DOHH2 (cell line): ENCODE data around the gene PGA5.

ENCODE experiments used
- H3F3A ChIP-seq: fragments of 200-600 bp; sonication (generic), shearing (Covaris generic); 2 replicates; pipeline ENCODE4 v1.6.0; 2016; ENCODE audit warnings: antibody characterized with exemption, mild to moderate bottlenecking; ENCODE audit not compliant: control insufficient read depth, insufficient read depth
- H3K27ac ChIP-seq: fragments of 200-600 bp; sonication (generic); 2 replicates; pipeline ENCODE4 v1.5.1; 2014; ENCODE audit warnings: low read depth, mild to moderate bottlenecking, low read length, moderate library complexity
- H3K27me3 ChIP-seq: fragments of 200-600 bp; sonication (generic); 2 replicates; pipeline ENCODE4 v1.6.1; 2014; ENCODE audit warnings: mild to moderate bottlenecking, low read length, mixed read lengths; ENCODE audit not compliant: control insufficient read depth
- H3K36me3 ChIP-seq: fragments of 200-600 bp; sonication (generic); 2 replicates; pipeline ENCODE4 v1.6.1; 2014; ENCODE audit warnings: mild to moderate bottlenecking, low read length, moderate library complexity, mixed read lengths; ENCODE audit not compliant: control insufficient read depth
- H3K4me1 ChIP-seq: fragments of 200-600 bp; sonication (generic); 2 replicates; pipeline ENCODE4 v1.6.1; 2014; ENCODE audit warnings: mild to moderate bottlenecking, low read length, mixed read lengths; ENCODE audit not compliant: control insufficient read depth
- H3K4me2 ChIP-seq: fragments of 200-600 bp; sonication (generic); 2 replicates; pipeline ENCODE4 v1.6.0; 2014; ENCODE audit warnings: mild to moderate bottlenecking, low read length, moderate library complexity
- H3K4me3 ChIP-seq: fragments of 200-600 bp; sonication (generic); 2 replicates; pipeline ENCODE4 v1.5.1; 2014; ENCODE audit warnings: mild to moderate bottlenecking, low read length, mixed read lengths
- H3K79me2 ChIP-seq: fragments of 200-600 bp; sonication (generic); 2 replicates; pipeline ENCODE4 v1.6.1; 2014; ENCODE audit warnings: mild to moderate bottlenecking, low read length, mixed read lengths; ENCODE audit not compliant: control insufficient read depth
- H3K9me2 ChIP-seq: fragments of 200-600 bp; sonication (generic); replicated peaks from 2 replicates; pipeline ENCODE4 v1.6.1; 2014; ENCODE audit warnings: mild to moderate bottlenecking, low read length, mixed read lengths; ENCODE audit not compliant: control insufficient read depth
- H3K9me3 ChIP-seq: fragments of 200-600 bp; sonication (generic); 2 replicates; pipeline ENCODE4 v1.6.1; 2014; ENCODE audit warnings: antibody characterized with exemption, low read length, mixed read lengths; ENCODE audit not compliant: control insufficient read depth, insufficient read depth
- H4K20me1 ChIP-seq: fragments of 200-600 bp; sonication (generic); 2 replicates; pipeline ENCODE4 v1.6.0; 2014; ENCODE audit warnings: low read depth, mild to moderate bottlenecking, antibody characterized with exemption, low read length, moderate library complexity; ENCODE audit not compliant: control insufficient read depth, insufficient read depth
- EZH2phosphoT487 ChIP-seq: fragments of 200-600 bp; sonication (generic); IDR thresholded peaks from 2 replicates; pipeline ENCODE4 v1.6.1; 2017; ENCODE audit warnings: borderline replicate concordance, mild to moderate bottlenecking, antibody characterized with exemption, low read length, moderate library complexity, mixed read lengths
- TF ChIP-seq, protein P1 (sequence below): fragments of 200-600 bp; sonication (generic); IDR thresholded peaks from one replicate; pipeline ENCODE4 v1.5.1; 2014; ENCODE audit warnings: antibody characterized with exemption, mild to moderate bottlenecking, low read depth, low read length; ENCODE audit not compliant: poor library complexity, severe bottlenecking

PGA5 gene

DNA sequence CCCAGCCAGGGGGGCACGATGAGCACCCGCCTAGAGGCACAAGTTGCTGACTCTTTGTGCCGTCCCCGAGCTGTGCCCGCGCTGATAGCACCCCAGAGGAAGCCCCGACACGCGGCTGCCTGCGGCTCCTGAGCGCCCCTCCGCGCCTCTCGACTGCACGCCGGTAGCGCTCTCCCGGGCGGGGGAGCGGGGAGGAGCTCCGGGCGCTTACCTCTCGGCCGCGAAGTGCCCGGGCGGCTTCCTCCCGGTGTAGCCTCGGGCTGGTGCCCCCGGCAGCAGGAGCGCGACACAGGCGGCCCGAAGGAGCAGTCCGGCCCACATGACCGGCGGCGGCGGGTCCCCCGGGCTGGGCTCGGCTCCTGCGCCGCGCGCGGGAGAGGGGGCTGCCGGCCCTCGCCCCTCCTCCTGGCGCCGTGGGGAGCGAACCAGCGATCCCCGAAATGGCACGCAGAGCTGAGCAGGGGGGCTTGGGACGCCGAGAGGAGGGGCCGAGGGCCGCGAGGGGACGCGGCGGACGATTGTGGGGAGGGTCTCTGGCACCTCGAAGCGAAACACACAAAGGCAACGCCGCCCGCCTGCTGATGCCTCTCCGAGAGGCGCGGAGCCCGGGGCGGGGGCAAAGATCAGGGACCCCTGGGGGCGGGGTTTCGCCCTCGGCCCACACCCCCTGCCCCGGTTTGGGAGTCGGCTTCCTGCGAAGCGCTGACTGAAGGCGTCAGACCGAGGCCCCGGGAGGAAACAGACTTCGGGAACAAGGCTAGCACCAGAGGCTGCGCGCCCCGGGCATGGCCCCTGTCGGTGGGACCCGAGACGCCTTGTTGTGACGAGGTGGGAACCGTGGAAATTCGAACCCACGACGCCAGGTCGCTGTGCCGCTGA lies 54.0 kb downstream of the PGA5 start, which contains the start of gene VWCE:
Gene VWCE, minus strand, starts transcription at position 600 of the 879 bp plus-strand sequence. Its CDS starts 279 bp downstream, at position 321.
- H3F3A ChIP-seq: peaks cover 21% of the 10 kb centered on the region
- H3K27me3 ChIP-seq: no peaks in the 10 kb centered on the region
- H4K20me1 ChIP-seq: no peaks in the 10 kb centered on the region
- peak within 1 kb of the TSS; percentile 85 for H3K4me2 ChIP-seq
- H3K9me3 ChIP-seq: no peaks in the 10 kb centered on the region
- peak within 1 kb of the TSS; percentile 72 for H3K27ac ChIP-seq
- peaks cover 39% of the 10 kb centered on the region for H3K36me3 ChIP-seq
- H3K9me2 ChIP-seq: no peaks in the 10 kb centered on the region
- H3K4me1 ChIP-seq: peaks cover 21% of the 10 kb centered on the region
- H3K4me3 ChIP-seq: peak within 1 kb of the TSS; percentile 87
- peaks cover 18% of the 10 kb centered on the region for H3K79me2 ChIP-seq
- TF ChIP-seq EZH2phosphoT487: no peak
- TF ChIP-seq, protein P1, sequence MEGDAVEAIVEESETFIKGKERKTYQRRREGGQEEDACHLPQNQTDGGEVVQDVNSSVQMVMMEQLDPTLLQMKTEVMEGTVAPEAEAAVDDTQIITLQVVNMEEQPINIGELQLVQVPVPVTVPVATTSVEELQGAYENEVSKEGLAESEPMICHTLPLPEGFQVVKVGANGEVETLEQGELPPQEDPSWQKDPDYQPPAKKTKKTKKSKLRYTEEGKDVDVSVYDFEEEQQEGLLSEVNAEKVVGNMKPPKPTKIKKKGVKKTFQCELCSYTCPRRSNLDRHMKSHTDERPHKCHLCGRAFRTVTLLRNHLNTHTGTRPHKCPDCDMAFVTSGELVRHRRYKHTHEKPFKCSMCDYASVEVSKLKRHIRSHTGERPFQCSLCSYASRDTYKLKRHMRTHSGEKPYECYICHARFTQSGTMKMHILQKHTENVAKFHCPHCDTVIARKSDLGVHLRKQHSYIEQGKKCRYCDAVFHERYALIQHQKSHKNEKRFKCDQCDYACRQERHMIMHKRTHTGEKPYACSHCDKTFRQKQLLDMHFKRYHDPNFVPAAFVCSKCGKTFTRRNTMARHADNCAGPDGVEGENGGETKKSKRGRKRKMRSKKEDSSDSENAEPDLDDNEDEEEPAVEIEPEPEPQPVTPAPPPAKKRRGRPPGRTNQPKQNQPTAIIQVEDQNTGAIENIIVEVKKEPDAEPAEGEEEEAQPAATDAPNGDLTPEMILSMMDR: peak; percentile 50

DNA sequence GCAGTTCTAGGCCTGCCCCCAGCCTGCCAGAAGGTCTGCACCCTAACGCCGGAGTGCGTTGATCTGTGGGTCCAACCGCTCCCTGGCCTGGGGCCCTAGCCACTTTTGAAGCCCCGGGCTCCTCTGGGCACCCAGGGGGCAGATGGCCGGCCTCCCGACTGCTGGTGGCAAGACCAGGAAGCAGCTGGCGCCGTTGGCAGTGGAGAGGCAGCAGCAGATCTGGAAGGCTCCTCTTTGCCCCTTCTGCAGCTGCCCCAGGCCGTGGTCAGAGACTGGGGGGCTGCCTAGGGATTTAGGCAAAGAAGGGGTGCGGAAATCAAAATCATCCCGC lies 54.6 kb downstream of the PGA5 start:
- Histone ChIP-seq H3F3A (peaks cover 21% of the 10 kb centered on the region), H3K79me2 (peaks cover 18% of the 10 kb centered on the region), H3K36me3 (peaks cover 44% of the 10 kb centered on the region), H3K4me2 (peak overlapping the region; percentile 85), H4K20me1 (no peaks in the 10 kb centered on the region), H3K9me2 (no peaks in the 10 kb centered on the region), H3K4me1 (peaks cover 21% of the 10 kb centered on the region), H3K27me3 (no peaks in the 10 kb centered on the region), H3K27ac (0 out of 2 replicates have a peak overlapping the region, but pooled peaks have one; percentile 72), H3K4me3 (peak overlapping the region; percentile 87), H3K9me3 (no peaks in the 10 kb centered on the region)
- TF ChIP-seq EZH2phosphoT487: no peak
- TF ChIP-seq, protein P1: no peak

DNA sequence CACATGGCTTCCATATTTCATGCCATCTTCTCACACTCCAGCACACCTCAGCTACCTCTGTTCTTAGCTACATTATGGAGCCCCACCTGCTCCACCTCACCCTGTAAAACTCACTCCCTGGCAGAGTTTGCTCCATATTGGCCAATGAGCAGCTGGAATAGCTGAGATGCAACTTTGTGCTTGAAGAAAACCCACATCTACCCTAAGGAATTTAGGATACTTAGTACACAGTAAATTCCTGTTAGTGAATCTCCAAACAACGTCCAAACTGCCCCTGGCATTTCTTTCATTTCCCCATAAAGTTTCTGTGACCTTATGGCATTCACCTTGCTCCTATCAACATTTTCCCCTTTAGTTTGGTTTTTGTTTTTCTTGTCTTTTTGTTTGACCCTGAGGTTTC lies 56.4 kb downstream of the PGA5 start:
- Histone ChIP-seq H3K4me1 (peaks cover 21% of the 10 kb centered on the region), H3K4me3 (no peak overlapping the region), H3K9me3 (no peaks in the 10 kb centered on the region), H4K20me1 (no peaks in the 10 kb centered on the region; the same call in 1 of the 2 replicates), H3K27me3 (no peaks in the 10 kb centered on the region), H3K27ac (no peak overlapping the region), H3K79me2 (peaks cover 16% of the 10 kb centered on the region), H3F3A (peaks cover 21% of the 10 kb centered on the region), H3K4me2 (no peak overlapping the region), H3K9me2 (no peaks in the 10 kb centered on the region), H3K36me3 (peaks cover 55% of the 10 kb centered on the region)
- TF ChIP-seq EZH2phosphoT487: no peak
- TF ChIP-seq, protein P1: no peak
